Cerebellar nuclear complex (tissue), 1 donor: ENCODE results near the gene CTNNA1.
"Not testable (repeated sequence)": the region's sequence is repeated elsewhere in the genome, so short reads cannot be mapped to it uniquely, and the experiment has no call there.

Experiments used
- DNase-seq, 2 experiments: peaks; one replicate each; lab custom pipeline; 2025; lab: John Stamatoyannopoulos, UW

The CTNNA1 gene

GRCh38 chr5:138725153-138725817 lies 27.9 kb upstream of the CTNNA1 start:
- no peak for DNase-seq

- no peak for DNase-seq
Measured at GRCh38 chr5:138725818-138726416, 27.3 kb upstream of the CTNNA1 start.

- no peak for DNase-seq
Measured at GRCh38 chr5:138726848-138727247, 26.4 kb upstream of the CTNNA1 start.

- not testable (repeated sequence) for DNase-seq
Measured at GRCh38 chr5:138730496-138730895, 22.7 kb upstream of the CTNNA1 start.

- no peak for DNase-seq
Measured at GRCh38 chr5:138732466-138732865, 20.8 kb upstream of the CTNNA1 start.

- DNase-seq = no peak
Measured at GRCh38 chr5:138732933-138733332, 20.3 kb upstream of the CTNNA1 start.

GRCh38 chr5:138733509-138733908 lies 19.7 kb upstream of the CTNNA1 start:
- DNase-seq = no peak

- no peak for DNase-seq
Measured at GRCh38 chr5:138736293-138736692, 16.9 kb upstream of the CTNNA1 start.

- no peak for DNase-seq
Measured at GRCh38 chr5:138737494-138738265, 15.5 kb upstream of the CTNNA1 start.

GRCh38 chr5:138738399-138738798 lies 14.8 kb upstream of the CTNNA1 start:
- DNase-seq = no peak

- no peak for DNase-seq
Measured at GRCh38 chr5:138739938-138740337, 13.3 kb upstream of the CTNNA1 start.

- no peak for DNase-seq
Measured at GRCh38 chr5:138743484-138743883, 9.7 kb upstream of the CTNNA1 start.

- no peak for DNase-seq
Measured at GRCh38 chr5:138745268-138745667, 8.0 kb upstream of the CTNNA1 start.

GRCh38 chr5:138748630-138749081 lies 4.6 kb upstream of the CTNNA1 start:
- no peak for DNase-seq

- not testable (repeated sequence) for DNase-seq
Measured at GRCh38 chr5:138751344-138751743, 1.9 kb upstream of the CTNNA1 start.

- DNase-seq = no peak
Measured at GRCh38 chr5:138752341-138752950, 779 bp upstream of the CTNNA1 start.

GRCh38 chr5:138753794-138754698 lies 821 bp downstream of the CTNNA1 start:
- no peak for DNase-seq

- DNase-seq = no peak
Measured at GRCh38 chr5:138754699-138755057, 1.5 kb downstream of the CTNNA1 start.

GRCh38 chr5:138755084-138755748 lies 2.0 kb downstream of the CTNNA1 start:
- DNase-seq = no peak

- no peak for DNase-seq
Measured at GRCh38 chr5:138757061-138757776, 4.0 kb downstream of the CTNNA1 start.
